KBM-7 (cell line): ENCODE data around the gene CD40LG.

Experiments used
- DNase-seq: peaks from one replicate; pipeline ENCODE4 v3.0.0-alpha.2; 2015
- in situ Hi-C: fragments of 300-500 bp; cut with MboI; formaldehyde crosslinking; loops from 2 replicates; pipeline ENCODE4 v1.14.3; 2020; ENCODE audit warnings: low sequenced_read_pairs, low pct_unique_long_range_greater_than_20kb, mixed read lengths

CD40LG gene

GRCh38 chrX:136643243-136643642 lies 4.7 kb upstream of the CD40LG start:
- no peak for DNase-seq
- in situ Hi-C loops = no loop called here

- DNase-seq = no peak
- in situ Hi-C loops = no loop called here
These were observed 1.2 kb upstream of the CD40LG start for GRCh38 chrX:136646602-136647239.

- in situ Hi-C loops = no loop called here
- no peak for DNase-seq
These were observed 2.9 kb downstream of the CD40LG start for GRCh38 chrX:136650811-136651210.

- in situ Hi-C loops = no loop called here
- no peak for DNase-seq
These were observed 5.1 kb downstream of the CD40LG start for GRCh38 chrX:136652822-136653723.

- DNase-seq = no peak
- in situ Hi-C loops = no loop called here
These were observed 8.5 kb downstream of the CD40LG start for GRCh38 chrX:136656361-136656964.

GRCh38 chrX:136658151-136658550 lies 10.2 kb downstream of the CD40LG start:
- in situ Hi-C loops = no loop called here
- no peak for DNase-seq

- in situ Hi-C loops = no loop called here
- no peak for DNase-seq
These were observed 11.2 kb downstream of the CD40LG start for GRCh38 chrX:136659174-136659573.

GRCh38 chrX:136660896-136661295 lies 12.9 kb downstream of the CD40LG start:
- in situ Hi-C loops = no loop called here
- DNase-seq = no peak

GRCh38 chrX:136662104-136662503 lies 14.1 kb downstream of the CD40LG start:
- in situ Hi-C loops = no loop called here
- DNase-seq = no peak

- no peak for DNase-seq
- in situ Hi-C loops = no loop called here
These were observed 15.0 kb downstream of the CD40LG start for GRCh38 chrX:136662976-136663375.

- no peak for DNase-seq
- in situ Hi-C loops = no loop called here
These were observed 17.4 kb downstream of the CD40LG start for GRCh38 chrX:136665258-136665900.

- DNase-seq = no peak
- in situ Hi-C loops = no loop called here
These were observed 18.1 kb downstream of the CD40LG start for GRCh38 chrX:136666088-136666487.

- in situ Hi-C loops = no loop called here
- no peak for DNase-seq
These were observed 19.6 kb downstream of the CD40LG start for GRCh38 chrX:136667446-136668168.

- no peak for DNase-seq
- in situ Hi-C loops = no loop called here
These were observed 23.1 kb downstream of the CD40LG start for GRCh38 chrX:136671006-136671610.

- in situ Hi-C loops = no loop called here
- no peak for DNase-seq
These were observed 26.5 kb downstream of the CD40LG start for GRCh38 chrX:136674270-136674985.

- no peak for DNase-seq
- in situ Hi-C loops = no loop called here
These were observed 31.6 kb downstream of the CD40LG start for GRCh38 chrX:136679531-136679930.

- DNase-seq = no peak
- in situ Hi-C loops = no loop called here
These were observed 36.2 kb downstream of the CD40LG start for GRCh38 chrX:136684120-136684519.

- no peak for DNase-seq
- in situ Hi-C loops = no loop called here
These were observed 39.5 kb downstream of the CD40LG start for GRCh38 chrX:136687457-136687856.
